Osteocyte (in vitro differentiated cells): ENCODE data around the gene DKK3. TPM values are rescaled to one million over a fixed set of nuclear protein-coding genes. Genes with fewer than 3 reads are reported as not detected.

Source experiments
- DNase-seq: peaks from one replicate; pipeline ENCODE4 v3.0.0; 2021; ENCODE audit warnings: mixed read lengths; ENCODE audit not compliant: unreplicated experiment; ENCODE audit errors: extremely low spot score
- H3K27ac Mint-ChIP-seq: one replicate; pipeline ENCODE4 v1.8.0; 2021; ENCODE audit warnings: mild to moderate bottlenecking, mixed read lengths; ENCODE audit not compliant: unreplicated experiment
- H3K27me3 Mint-ChIP-seq: one replicate; pipeline ENCODE4 v1.8.0; 2021; ENCODE audit warnings: mixed read lengths; ENCODE audit not compliant: unreplicated experiment
- H3K36me3 Mint-ChIP-seq: one replicate; pipeline ENCODE4 v1.8.0; 2021; ENCODE audit warnings: mixed read lengths; ENCODE audit not compliant: unreplicated experiment
- H3K4me1 Mint-ChIP-seq: one replicate; pipeline ENCODE4 v1.8.0; 2021; ENCODE audit warnings: mixed read lengths; ENCODE audit not compliant: unreplicated experiment
- H3K4me3 Mint-ChIP-seq: one replicate; pipeline ENCODE4 v1.8.0; 2021; ENCODE audit warnings: mild to moderate bottlenecking, moderate library complexity, mixed read lengths; ENCODE audit not compliant: unreplicated experiment
- H3K9me3 Mint-ChIP-seq: one replicate; pipeline ENCODE4 v1.8.0; 2021; ENCODE audit warnings: mixed read lengths; ENCODE audit not compliant: unreplicated experiment
- CTCF ChIP-seq: fragments of 200-600 bp; sonication (generic); IDR thresholded peaks from 2 replicates; pipeline ENCODE4 v1.5.0; 2021; ENCODE audit warnings: antibody characterized with exemption, mild to moderate bottlenecking, moderate library complexity
- total RNA-seq: library from RNA; stranded (reverse); gene quantifications from 2 replicates; pipeline ENCODE4 v1.2.1, GENCODE V29; 2021

Gene DKK3
- total RNA-seq, 1 donor from 2014 or later = 548 TPM

GRCh38 chr11:11915625-11916024, 92.8 kb downstream of the DKK3 start:
- Mint-ChIP-seq H3K4me3 (no peak overlapping the region), H3K9me3 (no peaks in the 10 kb centered on the region), H3K27me3 (no peaks in the 10 kb centered on the region), H3K36me3 (peaks cover 34% of the 10 kb centered on the region), H3K4me1 (peaks cover 12% of the 10 kb centered on the region), H3K27ac (no peak overlapping the region)
- no peak for DNase-seq
- TF ChIP-seq CTCF = no peak

GRCh38 chr11:11913395-11913794, 95.0 kb downstream of the DKK3 start:
- Mint-ChIP-seq H3K4me3 (no peak overlapping the region), H3K9me3 (no peaks in the 10 kb centered on the region), H3K4me1 (peaks cover 28% of the 10 kb centered on the region), H3K36me3 (peaks cover 34% of the 10 kb centered on the region), H3K27me3 (no peaks in the 10 kb centered on the region), H3K27ac (no peak overlapping the region)
- DNase-seq = no peak
- TF ChIP-seq CTCF = no peak

Other genes with a start within 250 kb of the DKK3 start
- gene USP47, start 166.7 kb downstream of the DKK3 start, total RNA-seq = 45.2 and 46.1 TPM in 2 replicates
- gene MICAL2, start 102.0 kb upstream of the DKK3 start, total RNA-seq = 19.5 and 20.8 TPM in 2 replicates